Measurements from ENCODE around the gene CYP3A5.
"Not testable (repeated sequence)": the region's sequence is repeated elsewhere in the genome, so short reads cannot be mapped to it uniquely, and the experiment has no call there.

CYP3A5 gene

DNA sequence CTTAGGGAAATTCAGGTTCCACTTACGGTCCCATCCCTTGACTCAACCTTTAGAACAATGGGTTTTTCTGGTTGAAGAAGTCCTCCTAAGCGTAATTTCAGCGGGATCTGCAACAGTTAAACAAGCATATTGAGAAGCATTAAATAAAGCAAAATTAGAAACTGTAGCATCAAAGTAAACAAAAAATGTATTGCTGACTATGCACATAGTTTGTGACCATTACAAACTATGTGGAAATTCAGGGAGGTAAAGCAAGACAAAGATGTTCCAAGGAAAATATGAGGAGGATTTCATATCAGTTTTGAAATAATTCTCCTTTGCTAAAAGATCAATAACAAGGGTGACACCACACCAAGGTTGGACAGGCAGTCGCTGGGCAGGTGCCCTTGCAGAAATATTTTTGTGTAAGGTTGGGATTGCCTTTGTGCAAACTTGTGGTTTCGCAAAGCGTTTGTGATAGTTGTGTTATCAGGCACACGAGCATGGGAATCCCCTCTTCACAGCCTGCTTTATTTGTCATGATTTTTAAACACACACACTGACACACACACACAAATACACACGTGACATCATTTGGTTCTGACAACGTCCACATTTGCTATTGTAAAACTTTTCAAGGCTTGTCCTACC lies 5.4 kb upstream of the CYP3A5 start:
- no peak for DNase-seq

DNA sequence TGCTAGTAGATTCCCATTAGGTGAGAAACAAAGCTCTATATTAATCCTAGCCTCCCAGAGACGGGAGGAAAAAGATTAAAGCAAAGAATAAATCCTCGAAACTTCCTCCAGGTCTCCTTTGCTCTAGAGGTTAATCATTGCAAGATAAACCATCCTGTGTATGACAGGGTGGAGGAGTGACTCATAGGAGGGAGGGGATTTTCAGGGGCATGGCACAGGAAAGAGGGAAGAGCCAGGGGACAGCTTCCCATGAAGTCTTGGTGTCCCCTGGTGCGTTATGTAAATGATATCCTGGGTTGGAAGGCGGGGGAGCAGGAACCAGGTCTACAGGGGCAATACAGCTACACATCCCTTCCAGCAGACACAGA lies 780 bp downstream of the CYP3A5 start:
- DNase-seq, result no peak

DNA sequence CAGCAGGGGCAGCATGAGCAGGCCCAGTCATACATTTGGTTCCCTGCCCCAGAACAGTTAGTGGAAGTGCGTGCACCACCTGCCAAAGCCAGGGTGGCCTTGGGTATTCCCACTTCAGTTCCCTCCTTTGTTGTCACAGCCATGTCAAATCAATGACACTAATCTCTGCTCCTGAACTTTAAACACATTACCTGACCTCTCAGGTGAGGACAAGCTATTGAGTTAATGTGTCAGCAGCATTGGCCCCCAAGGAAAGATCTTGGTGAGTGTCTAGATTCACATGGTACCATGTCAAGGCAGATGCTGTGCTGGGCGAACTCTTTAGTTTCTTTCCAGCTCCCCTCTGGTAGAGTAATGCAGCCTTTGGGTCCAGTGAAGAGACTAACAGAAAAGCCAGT lies 2.1 kb downstream of the CYP3A5 start:
- no peak for DNase-seq

DNA sequence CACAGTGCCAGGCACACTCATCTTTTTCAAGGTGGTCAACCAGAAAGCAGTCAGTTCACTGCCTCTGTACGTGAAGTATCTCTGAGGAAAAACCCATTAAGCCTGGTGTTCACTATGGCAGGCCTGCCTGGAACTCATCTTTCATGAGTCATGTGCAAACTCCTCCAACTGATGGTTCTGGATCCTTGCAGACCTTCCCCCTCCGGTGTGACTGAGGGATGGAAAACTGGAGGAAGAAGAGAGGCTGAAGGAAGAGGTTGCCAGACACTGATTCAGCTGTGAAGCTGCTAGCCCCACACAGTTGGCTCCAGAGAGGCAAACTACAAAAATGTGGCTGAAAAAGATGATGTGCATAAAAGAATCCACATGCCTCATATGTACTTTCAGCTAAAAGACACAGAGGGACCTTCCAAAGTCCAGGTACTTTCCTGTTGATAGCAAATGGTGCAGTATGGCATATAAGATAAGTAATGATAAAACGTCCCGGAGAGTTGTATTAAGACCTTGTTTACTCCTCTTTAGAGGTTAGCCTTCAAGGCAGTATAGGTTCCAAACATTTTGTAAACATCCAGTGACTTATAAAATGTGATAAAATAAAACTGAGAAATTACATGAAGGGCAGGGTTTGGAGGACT lies 2.7 kb downstream of the CYP3A5 start:
- no peak for DNase-seq

DNA sequence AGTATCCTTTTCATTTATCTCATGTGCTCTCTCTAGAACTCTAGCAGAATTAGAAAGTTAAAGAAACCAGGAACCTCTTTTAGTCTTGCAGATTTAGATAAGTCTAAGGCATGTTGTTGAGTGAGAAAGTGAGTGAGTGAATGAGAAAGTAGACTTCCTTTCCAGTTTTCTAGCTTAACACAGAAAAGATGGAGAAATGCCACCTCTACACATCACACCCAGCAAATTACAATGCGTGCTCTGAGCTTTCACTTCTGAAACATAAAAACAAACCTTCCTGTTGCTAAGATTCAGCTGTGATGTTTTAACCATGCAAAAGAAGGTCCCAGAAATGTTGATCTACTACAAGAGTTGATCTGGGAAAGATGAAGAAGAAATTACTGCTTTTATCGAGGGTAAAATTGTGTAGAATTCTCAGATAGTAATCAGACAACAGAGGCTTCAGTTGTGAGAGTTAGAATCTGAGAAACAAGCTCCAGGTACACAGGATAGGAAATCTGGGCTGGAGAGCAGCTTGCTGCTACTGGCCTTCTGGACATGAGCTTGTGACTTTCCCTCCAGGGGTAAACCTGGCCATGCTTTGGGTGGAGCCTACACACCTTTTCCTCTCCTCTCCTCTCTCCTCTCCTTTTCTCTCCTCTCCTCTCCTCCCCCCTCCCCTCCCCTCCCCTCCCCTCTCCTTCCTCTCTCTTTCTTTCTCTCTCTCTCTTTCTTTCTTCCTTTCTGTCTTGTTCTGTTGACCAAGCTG lies 4.6 kb downstream of the CYP3A5 start:
- DNase-seq, result no peak

DNA sequence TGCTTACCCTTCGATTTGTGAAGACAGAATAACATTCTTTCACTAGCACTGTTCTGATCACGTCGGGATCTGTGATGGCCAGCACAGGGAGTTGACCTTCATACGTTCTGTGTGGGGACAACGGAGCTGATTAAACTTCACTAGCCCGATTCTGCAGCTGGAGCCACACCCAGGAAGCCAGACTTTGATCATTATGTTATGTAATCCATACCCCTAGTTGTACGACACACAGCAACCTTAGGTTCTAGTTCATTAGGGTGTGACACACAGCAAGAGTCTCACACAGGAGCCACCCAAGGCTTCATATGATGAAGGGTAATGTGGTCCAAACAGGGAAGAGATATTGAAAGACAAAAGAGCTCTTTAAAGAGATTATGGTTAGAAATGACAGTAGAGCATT lies 7.2 kb downstream of the CYP3A5 start:
- peak; percentile 4 for DNase-seq

DNA sequence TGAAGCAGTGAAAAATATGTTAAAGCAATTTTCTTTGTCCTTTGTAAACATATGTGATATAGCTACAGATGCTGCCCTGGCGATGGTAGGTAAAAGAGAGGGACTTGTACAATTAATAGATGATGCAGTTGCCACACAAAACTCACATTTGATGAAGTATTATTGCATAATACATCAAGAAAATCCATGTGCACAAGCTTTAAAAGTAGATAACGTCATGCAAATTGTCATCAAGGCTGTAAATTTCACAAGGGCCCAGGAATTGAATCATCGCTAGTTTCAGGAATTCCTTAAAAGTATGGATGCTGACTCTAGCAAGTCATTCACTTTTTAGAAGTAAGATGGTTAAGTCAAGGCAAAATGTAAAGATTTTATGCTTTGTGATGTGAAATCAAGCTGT lies 10.0 kb downstream of the CYP3A5 start:
- DNase-seq, result no peak

DNA sequence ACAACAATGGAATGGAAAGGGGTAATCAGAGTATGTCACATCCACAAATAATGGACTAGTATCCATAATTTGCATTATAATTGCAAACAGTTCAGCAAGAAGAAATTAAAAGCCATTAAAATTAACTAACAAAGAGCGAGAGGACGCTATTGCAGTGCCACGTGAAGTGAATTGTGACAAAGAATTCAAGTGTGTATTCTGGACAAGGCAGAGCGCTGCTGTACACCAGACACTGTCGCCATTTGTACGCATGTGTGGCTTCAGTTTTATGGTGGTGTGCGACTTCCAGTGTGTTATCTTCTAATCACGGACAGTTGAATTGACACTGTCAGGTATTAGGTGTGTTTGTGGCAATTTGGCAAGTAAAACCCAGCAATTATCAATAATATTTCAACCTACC lies 11.3 kb downstream of the CYP3A5 start:
- DNase-seq, result no peak

DNA sequence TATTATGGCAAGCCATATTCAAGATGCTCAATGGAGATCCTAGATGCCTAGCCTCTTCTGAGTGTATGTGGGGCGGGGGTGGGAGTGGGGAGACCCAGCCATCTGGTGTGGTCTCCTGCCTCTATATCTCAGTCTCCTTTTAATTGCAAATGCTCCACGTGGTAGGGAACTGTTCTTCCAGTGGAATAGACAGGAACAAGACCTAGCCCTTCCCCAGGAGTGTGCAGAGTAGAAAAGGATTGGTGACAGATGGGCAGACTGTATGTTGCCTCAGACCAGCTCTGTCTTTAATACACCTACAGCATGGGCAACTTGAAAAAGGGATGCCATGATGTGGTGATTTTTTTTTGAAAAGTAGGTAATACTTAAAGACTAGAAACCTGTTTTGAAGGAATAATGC lies 12.6 kb downstream of the CYP3A5 start:
- DNase-seq, result no peak

DNA sequence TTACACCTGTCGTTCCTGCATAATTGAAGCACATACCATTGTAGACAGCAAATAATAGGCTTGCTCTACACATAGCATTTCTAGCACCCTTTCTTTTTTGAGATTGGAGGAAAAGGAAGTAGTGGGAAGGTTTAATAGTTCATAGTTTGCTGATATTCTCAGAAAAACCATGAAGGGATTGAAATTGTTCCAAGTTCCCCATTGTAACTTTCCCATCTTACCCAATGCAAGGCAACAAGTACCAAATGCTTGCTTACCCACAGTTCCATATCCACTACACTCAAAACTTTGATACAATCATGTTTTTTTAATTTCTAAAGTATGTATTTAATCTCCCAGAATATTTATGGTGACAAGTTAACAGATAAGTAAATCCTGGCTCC lies 13.8 kb downstream of the CYP3A5 start:
- DNase-seq, result peak; percentile 86

DNA sequence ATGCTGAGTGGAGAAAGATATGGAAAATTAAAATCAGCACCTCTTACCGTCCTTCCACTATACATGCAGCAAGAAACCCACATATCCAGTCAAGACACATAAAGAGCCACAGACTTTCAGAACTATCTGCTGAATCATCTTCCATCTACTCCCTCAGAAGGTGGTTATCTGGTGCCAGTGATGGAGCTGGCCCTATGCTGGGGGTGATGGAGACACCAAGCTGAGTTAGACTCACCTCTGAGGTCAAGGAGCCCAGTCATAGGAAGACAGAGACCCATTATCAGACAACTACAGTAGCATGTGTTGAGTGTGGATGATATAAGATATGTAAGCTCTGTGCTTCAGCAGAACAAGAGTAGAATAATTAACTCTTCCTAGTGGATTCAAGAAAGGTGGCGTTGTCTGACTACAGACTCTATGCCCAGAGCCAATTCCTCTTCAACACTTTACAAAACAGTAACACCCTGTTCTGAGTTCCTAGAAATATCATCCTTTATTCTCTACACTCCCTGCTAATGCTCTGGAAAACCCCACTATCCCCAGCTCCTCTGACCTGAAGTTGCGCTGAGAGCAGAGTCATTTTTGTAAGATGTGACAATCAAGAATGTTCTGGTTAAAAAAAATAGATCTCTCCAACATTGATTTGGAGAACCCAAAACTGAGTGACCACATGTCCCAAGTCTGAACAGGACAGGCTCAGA lies 14.3 kb downstream of the CYP3A5 start:
- DNase-seq, result no peak

DNA sequence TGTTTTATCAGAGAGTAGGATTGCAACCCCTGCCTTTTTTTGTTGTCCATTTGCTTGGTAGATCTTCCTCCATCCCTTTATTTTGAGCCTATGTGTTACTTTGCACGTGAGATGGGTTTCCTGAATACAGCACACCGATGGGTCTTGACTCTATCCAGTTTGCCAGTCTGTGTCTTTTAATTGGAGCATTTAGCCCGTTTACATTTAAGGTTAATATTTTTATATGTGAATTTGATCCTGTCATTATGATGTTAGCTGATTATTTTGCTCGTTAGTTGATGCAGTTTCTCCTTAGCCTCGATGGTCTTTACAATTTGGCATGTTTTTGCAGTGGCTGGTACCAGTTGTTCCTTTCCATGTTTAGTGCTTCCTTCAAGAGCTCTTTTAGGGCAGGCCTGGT lies 21.9 kb downstream of the CYP3A5 start:
- DNase-seq, result not testable (repeated sequence)

DNA sequence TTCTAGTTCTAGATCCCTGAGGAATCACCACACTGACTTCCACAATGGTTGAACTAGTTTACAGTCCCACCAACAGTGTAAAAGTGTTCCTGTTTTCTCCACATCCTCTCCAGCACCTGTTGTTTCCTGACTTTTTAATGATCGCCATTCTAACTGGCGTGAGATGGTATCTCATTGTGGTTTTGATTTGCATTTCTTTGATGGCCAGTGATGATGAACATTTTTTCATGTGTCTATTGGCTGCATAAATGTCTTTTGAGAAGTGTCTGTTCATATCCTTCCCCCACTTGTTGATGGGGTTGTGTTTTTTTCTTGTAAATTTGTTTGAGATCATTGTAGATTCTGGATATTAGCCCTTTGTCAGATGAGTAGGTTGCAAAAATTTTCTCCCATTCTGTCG lies 25.2 kb downstream of the CYP3A5 start:
- not testable (repeated sequence) for DNase-seq

DNA sequence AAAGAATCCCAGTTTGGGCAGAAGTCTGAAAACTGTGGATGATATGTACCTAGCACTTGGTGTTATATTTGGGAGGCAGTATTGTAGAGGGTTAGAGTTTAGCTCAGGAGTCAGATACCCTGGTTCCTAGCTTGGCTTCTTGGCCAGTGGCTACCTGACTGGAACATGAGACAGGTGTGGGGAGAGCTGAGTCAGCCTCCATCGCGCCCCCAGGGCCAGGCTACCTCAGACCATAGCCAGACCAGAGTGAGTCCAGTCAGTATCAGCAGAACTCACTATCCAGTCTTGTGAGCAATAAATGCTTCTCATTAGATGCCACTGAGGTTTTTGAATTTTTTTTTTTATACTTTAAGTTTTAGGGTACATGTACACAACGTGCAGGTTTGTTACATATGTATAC lies 26.0 kb downstream of the CYP3A5 start:
- no peak for DNase-seq

DNA sequence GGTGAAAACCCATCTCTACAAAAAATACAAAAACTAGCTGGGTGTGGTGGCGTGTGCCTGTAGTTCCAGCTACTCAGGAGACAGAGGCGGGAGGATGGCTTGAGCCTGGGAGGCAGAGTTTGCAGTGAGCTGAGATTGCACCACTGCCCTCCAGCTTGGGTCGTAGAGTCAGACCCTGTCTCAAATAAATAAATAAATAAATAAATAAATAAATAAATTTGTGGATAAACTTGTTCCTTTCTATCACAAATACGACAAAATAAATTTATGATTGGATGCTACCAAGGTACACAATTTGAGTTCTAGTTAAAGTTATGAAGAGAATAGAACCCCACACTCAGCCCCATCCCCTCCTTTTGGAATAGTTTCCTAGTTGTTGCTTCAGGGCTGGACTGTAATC lies 26.5 kb downstream of the CYP3A5 start:
- not testable (repeated sequence) for DNase-seq

DNA sequence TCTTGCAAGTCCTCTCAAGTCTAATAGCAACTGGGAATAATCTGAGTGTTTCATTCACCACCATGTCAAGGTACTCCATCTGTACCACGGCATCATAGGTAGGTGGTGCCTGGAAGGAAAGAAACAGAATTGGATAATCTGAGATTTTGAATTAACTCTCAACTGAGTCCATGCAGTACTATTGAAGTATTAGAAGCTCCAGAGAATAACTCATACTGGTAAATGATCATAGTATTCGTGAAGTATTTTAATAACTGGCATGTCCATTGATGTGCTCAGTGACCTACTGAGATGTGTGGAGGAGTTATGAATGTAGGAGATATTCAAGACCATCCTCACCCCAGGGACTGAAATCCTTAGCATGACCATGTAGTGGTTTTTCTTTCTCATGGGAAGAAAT lies 27.1 kb downstream of the CYP3A5 start:
- DNase-seq, result no peak

DNA sequence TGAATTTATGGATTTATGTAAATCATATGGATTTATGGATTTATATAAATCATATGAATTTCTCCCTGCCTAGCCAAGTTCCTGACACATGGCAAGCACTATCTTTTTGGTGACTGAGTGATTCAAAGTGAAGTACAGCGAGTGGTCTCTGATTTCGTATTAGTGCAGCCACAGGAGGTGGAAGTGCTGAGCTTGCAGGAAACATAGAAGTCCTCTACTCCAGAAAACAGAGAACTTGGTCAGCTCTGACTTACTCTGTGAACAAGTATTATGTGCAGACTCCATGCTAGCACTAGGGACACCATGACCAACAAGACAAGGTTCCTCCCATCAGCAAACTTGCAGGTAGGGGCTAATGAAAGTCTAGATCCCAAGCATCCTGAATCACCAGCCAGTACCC lies 28.5 kb downstream of the CYP3A5 start:
- DNase-seq, result no peak

DNA sequence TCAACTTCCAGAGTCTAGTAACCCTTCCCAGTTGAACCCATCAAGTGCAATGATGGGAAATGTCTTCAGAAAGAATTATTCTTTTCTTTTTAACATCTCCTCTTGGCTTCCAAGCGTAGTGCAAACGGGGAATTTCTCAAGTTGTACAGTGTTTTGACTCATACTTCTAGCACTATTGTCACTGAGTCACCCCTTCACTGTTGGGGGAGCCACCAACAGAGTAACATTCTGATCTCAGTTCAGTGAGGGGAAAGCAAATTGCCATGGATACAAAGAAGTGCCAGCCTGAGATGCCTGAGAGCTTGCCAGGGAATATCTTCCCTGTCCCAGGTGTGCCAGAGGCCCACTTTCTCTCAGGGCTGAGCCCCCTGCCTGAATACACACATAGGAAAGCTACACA lies 31.0 kb downstream of the CYP3A5 start:
- DNase-seq, result no peak

DNA sequence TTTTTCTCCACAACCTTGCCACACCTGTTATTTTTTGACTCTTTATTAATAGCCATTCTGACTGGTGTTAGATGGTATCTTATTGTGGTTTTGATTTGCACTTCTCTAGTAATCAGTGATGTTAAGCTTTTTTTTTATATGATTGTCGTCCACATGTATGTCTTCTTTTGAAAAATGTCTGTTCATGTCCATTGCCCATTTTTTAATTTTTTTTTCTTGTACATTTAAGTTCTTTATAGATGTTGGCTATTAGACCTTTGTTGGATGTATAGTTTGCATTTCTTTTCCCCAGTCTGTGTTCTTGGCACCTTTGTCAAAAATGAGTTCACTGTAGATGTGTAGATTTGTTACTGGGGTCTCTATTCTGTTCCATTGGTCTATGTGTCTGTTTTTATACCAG lies 34.2 kb downstream of the CYP3A5 start:
- DNase-seq, result no peak

DNA sequence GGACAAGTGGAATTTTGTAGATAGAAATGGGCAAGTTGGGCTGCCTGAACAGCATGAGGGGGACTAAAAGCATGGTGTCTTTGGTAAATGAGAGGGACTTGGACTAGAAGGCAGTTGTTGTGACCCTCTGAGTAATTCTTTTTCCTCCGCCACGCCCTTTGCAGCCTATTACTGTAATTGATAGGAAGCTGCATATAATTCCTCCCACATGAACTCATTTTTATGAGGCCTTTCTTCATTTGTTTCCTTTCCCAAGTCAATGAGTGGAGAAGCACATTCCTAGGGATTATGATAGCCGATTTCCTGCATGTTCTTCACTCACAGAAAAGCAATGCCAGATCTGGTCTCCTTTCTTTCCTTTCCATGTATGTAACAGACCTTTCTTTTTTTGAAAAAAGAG lies 35.4 kb downstream of the CYP3A5 start:
- DNase-seq, result no peak

DNA sequence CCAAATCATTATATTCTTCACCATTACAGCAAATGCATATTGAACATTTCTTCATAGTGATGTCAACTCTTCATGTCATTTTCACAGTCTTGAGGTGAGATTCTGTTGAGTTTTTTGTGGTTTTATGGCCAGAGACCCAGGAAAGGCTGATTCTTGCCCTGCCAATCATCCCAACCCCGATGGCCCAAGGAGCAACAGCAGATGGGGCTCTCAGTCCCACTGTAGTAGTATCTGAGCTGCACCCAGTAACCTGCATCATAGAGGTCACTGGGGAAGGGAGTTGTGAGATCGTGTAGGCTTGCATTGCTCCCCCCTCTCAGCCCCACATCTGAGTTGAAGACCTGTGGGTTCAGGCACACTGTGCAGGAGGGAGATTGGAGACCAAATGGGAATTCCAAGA lies 36.3 kb downstream of the CYP3A5 start:
- no peak for DNase-seq

DNA sequence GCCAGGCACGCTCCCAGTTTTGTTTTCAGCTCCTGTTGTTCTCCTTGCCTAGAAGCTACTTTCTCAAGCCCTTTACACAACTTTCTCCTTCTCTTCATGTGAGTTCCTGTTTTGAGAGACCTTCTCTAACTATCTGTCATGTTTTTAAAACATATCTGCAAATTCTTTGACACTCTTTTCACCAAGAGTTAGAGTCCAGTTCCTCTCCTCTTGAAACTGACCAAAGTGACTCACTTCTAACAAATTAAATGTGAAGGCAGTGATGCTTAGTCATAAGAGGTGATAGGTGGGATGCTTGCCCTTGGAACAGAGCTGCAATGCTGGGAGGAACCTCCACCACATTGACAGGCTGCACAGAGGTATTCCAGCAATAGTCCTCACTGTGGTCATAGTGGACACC lies 37.8 kb downstream of the CYP3A5 start:
- peak; percentile 48 for DNase-seq

DNA sequence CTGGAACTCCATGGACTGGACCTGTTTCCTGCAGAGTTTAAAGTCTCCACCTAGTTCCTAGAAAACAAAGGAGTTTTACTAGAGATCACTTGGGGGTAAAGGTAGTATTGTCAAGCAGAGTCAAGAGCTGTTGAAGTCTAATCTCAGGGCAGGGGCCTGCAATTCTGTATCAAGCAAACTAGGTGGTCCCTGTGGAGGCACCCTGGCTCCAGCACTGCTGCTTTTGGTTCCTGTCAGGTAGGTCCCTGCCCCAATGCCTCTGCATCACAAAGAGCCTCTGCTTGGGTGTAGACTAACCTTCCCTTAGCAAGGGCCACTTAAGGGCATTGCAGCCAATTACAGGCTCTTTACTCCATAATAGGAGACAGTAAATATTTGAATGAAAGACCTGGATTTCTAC lies 40.5 kb downstream of the CYP3A5 start:
- no peak for DNase-seq

DNA sequence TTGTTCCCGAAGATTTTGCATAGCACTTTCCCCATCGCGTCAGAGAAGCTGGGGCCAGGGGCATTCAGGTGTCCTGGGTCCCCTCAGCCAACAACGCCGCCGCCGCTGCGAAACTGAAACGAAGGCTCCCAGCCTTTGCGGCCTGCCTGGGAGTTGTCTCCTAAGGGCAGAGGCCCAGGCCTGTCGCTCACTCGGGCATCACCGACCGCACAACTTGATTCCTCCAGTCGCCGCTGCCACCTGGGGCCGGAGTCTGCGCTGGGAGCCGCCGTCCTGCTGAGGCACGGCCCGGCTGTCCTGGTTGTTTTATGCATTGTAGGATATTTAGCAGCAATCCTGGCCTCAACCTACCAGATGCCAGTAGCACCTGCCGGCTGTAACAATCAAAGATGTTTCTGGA lies 41.1 kb downstream of the CYP3A5 start:
- no peak for DNase-seq
